Measurements from ENCODE around the gene C9.

GRCh38 chr5:39396843-39397242, 32.5 kb upstream of the C9 start:
- no peak for TF ChIP-seq ZNF768 (tag by site-specific recombination; IDR thresholded peaks at IDR 0.05)
- TF ChIP-seq KLF9 (tag by site-specific recombination; IDR thresholded peaks at IDR 0.05; ENCODE audit: low read depth) = no peak
- no peak for TF ChIP-seq GFI1B (tag by site-specific recombination; IDR thresholded peaks at IDR 0.05)
- TF ChIP-seq ZBTB1 (tag by site-specific recombination; IDR thresholded peaks at IDR 0.05) = no peak
- TF ChIP-seq CTCF (tag by site-specific recombination; IDR thresholded peaks at IDR 0.05) = no peak
- TF ChIP-seq KLF1 (tag by site-specific recombination; IDR thresholded peaks at IDR 0.05) = no peak
- no peak for TF ChIP-seq ZBTB21 (tag by site-specific recombination; IDR thresholded peaks at IDR 0.05)
- no peak for TF ChIP-seq ZSCAN23 (tag by site-specific recombination; IDR thresholded peaks at IDR 0.05)

Measured in HEK293 (cell line).